Hematopoietic multipotent progenitor cell treated with erythropoietin and hydrocortisone succinate and interleukin-3 and kit ligand, for 6 days (in vitro differentiated cells): ENCODE measurements around the gene KMT2B.

Source experiments
- DNase-seq: peaks from one replicate; pipeline ENCODE4 v3.0.0-alpha.2; 2015

Gene KMT2B

DNA sequence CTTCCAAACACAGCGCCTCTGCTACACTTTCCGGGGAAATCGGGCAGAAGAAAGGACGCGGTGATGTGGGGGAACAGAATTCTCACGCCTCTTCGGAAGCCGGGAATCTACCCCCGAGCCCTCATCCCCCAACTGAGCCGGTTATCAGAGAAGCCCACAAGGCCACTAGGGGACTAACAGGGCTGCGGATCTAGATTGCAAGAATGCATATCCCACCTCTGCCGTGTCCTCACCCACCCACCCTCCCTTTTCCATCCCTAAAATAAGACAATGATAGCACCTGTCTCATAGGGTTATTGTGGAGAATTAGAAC is 23.4 kb downstream of the KMT2B start:
- peak; percentile 78 for DNase-seq

DNA sequence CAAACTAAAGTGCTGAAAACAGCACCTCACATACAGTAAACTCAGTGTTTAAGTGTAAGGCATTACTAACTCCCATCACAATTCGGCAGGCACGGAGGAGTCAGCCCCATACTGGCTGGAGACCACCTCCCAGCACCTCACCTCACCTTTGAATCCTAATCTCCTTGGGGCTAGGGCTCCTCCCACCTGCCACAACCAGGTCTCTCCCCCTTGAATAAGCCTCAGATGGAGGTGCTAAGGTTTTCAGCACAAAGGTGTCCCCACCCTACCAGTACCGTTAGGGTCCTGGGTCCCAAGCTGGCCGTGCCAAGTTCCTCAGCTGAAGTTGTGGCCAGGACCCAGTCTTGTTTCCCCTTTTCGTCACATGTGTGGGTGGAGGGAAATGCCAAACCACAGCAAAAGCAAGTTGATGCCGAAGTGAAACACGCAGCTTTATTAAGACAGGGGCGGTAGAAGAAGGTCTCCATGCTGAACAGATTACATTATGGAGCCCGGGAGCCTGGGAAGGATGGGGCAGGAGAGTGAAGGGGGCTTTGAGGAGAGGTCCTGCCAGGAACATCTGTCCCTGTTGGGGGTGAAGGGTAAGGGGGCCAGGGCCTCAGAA is 24.4 kb downstream of the KMT2B start, which contains the start of gene IGFLR1:
Gene IGFLR1, minus strand, starts transcription at position 332 of the 604 bp plus-strand sequence. CDS start 1,272 bp downstream, outside the sequence.
- DNase-seq = peak; percentile 74

DNA sequence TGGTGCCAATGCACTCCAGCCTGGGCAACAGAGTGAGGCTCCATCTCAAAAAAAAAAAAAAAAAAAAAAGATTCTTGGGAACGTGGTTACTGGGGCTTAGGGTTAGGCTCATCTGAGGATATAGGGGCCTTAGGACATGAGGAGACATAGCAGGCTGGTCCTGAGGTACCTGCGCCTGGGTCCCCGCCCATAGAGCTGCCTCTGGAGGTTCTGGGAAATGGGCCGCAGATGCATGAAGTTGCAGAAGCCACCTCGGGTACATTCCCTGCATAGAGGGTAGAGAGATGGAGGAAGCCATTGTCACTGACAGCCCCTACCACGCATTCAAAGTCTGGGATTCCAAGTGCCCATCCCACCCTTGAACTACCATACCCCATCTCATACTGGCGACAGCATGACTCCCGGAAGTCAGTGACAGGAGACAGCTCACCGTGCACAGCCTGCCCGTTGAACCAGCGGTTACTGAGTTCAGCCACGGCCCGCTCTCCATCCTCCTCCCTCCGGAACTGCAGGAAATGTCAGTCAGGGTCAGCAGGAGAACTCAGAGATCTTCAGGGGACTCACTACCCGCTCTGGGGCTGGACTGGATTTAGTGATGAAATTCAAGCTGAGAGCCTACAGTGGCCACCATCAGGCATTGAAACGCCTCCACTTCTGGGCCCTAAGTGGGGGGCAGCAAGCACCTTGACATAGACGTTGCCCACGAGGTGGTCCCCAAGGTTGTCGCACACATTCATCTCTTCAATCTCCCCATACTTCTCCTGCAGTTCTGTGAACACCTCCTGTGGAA is 26.0 kb downstream of the KMT2B start:
- no peak for DNase-seq

DNA sequence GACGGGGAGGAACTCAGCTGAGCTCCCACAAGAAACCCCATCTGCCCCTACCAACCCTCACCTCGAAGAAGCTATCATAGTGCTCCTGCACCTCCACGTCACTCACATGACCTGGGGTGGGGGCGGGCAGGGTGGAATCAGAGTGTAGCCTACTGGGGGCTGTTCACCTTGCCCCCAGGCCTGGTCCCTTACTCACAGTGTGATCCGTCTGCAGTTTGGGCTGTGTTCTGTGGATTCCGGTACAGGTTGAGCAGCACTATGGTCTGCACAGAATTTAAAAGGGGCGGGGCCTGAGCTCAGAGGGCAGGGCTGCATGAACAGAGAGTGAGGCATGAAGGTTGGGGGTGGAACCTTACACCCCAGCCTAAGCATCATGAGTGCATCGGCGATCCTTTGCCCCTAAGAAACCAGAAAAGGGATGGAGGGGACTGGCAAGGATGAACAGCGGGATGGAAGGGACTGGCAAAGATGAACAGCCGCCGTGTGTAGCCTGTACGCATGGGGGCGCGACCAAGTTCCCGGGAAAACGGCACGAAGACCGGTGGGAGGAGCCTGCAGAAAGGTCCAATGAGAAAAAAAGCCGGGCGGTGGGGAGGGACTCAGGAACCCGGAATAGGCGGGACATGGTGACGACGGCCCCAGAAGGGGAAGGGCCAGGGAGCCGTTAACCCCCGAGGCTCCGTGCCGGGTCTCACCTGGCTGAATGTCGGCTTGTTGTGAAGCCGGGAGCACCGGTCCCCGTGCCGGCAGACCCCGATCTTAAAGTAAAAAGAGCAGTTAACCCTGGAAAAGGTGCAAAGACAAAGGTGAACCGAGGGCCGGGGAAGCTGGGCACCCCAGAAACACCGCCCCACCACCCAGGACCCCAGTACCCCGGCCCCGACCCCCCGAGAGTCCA is 26.9 kb downstream of the KMT2B start:
- peak; percentile 99 for DNase-seq

DNA sequence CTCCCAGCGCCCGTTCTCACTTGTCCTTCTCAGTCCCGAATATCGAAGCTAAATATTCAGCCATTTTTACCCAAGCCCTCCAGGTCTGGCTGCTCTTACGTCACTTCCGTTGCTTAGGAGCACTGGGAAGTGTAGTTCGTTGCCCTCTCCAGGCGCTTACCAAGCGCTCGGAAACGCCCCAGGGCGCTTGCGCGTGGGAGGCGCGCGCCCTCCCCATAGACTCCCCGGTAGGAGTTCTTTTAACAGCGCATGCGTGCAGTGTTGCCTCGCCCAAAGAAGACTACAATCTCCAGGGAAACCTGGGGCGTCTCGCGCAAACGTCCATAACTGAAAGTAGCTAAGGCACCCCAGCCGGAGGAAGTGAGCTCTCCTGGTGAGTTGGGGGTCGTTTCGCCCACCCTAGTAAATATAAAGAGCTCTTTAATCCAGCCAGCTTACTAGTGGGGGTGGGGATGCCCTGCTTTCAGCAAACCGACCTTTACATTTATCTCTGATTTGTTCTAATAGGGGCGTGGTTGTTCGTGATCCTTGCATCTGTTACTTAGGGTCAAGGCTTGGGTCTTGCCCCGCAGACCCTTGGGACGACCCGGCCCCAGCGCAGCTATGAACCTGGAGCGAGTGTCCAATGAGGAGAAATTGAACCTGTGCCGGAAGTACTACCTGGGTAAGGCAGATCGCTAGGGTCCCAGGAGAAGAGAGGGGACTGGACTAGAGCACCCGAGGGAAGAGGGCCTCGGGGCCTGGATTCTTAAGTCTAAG is 27.7 kb downstream of the KMT2B start, which contains the start of the genes PSENEN and U2AF1L4:
Gene PSENEN, plus strand, starts transcription at position 324 of the 759 bp plus-strand sequence. Its CDS starts 280 bp downstream, at position 604.
Gene U2AF1L4, minus strand, starts transcription at position 91 of the 759 bp plus-strand sequence. Its CDS starts 27 bp downstream, at position 64.
- DNase-seq = peak; percentile 100

DNA sequence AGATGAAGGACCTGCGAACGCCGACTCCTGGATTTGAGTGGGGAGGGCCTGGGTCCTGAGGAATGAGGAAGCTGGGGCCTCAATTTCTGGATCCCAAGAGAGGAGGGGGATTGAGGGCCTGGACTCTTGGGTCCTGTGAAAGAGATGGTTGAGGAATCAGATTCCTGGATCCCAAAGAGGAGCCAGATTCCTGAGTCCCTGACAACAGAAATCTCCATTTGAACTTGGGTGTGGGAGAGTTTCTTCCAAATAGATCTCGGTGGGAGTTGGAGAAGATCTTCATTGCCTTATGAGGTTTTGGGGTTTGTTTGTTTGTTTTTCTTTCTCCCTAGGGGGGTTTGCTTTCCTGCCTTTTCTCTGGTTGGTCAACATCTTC is 28.3 kb downstream of the KMT2B start:
- no peak for DNase-seq

DNA sequence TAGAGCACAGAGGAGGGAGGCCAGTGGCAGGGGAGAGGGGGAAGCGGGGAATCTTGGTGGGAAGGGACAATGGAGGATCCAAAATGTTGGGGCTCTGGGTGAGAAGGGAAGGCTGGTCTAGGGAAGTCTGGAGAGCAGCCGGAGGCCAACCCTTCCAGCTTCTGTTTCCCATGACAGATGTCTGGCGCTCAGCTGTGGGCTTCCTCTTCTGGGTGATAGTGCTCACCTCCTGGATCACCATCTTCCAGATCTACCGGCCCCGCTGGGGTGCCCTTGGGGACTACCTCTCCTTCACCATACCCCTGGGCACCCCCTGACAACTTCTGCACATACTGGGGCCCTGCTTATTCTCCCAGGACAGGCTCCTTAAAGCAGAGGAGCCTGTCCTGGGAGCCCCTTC is 28.7 kb downstream of the KMT2B start:
- no peak for DNase-seq

DNA sequence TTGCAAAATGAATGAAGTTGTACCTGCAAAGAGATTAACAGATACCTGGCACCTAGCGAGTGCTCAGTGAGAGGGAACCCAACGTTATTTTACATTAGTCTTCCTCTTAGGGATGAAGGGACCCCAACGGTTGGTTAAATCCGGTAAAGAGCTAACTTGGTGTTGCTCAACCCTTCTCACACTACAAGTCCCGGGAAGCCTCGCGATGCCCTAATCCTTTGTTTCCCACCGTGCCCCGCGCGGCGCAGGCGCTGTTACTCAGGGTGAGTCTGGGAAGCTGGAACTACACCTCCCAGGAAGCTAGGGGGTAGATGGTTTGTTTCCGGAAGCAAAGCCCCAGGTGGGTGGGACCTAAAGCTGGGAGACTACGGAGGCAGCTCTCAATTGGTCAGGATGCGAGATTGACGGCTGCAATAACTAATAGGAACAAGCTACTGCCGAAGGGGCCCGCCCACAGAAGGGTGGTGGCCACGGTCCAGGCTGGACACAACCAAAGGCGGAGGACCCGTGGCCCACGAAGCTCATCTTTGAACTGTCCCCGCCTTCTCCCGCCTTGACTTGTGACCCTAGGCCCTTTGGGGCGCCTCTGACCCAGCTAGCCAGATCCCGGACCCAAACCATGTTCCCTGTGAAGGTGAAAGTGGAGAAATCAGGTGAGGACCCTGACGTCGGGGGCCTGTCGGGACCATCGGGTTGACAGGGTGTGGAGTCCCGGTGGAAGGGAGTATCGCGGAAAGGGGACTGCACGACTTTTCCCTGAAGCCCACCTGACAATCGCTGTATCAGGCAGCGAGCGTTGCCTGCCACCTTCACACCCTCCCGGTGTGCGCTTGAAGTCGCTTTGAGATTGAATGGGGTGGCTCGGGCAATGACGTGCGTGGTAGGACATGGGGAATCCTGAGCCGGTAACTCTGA is 30.6 kb downstream of the KMT2B start, which contains the start of gene LIN37:
Gene LIN37, plus strand, starts transcription at position 471 of the 915 bp plus-strand sequence. Its CDS starts 149 bp downstream, at position 620.
- DNase-seq = peak; percentile 100

DNA sequence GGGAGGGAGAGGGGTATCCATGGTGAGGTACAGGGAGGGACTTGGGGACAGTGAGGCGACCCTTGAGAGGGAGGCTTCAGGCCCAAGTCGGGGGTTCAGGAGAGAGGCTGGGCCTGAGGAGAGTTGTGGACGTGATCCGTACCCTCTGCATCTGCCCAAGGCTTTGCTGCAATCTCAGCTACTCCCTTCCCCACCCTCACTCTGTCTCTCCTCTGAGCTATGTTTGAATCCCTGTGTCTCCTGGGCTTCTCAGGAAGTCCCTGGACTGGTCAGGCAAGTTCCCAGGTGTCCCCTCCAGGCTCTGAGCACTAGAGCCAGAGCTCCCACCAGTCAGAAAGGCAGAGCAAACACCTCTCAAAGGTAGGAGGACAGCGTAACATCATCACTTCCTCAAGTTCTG is 32.4 kb downstream of the KMT2B start:
- no peak for DNase-seq

DNA sequence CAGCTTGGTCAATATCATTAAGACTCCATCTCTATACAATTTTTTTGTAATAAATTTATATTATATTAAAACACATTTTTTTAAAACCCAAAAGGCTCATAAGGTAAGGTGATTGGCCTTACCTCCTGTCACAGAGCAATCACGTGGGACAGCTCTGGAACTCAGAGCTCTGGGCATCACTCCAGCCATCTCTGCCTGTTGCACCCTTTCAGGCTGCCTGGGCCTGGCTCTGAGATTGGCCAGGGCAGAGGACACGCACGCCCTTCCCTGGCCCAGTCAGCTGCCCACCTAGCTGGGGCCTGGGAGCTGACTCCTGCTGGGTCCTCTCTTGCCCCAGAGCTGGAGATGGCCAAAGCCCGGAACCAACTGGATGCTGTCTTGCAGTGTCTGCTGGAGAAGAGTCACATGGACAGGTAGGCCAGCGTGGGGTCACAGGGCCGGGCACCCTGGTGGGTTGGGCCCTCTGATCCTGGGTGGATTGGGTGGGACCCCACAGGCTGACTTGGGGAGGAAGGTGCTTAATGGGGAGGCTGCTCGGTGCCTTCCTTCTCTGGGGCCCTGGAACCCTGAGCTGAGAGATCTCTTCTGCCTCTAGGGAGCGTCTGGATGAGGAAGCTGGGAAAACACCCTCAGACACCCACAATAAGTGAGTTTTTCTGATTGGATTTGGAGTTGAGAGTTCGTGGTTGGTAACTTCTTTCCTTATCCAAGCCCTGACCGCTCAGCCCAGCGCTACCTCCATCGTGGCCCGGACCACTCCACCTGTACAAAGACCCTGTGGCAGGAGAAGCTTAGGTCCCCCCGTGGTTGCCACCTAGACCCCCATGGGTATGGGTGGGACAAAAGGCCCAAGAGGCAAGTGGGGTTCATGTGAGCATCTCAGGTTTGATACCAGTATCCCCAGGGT is 34.3 kb downstream of the KMT2B start:
- no peak for DNase-seq

DNA sequence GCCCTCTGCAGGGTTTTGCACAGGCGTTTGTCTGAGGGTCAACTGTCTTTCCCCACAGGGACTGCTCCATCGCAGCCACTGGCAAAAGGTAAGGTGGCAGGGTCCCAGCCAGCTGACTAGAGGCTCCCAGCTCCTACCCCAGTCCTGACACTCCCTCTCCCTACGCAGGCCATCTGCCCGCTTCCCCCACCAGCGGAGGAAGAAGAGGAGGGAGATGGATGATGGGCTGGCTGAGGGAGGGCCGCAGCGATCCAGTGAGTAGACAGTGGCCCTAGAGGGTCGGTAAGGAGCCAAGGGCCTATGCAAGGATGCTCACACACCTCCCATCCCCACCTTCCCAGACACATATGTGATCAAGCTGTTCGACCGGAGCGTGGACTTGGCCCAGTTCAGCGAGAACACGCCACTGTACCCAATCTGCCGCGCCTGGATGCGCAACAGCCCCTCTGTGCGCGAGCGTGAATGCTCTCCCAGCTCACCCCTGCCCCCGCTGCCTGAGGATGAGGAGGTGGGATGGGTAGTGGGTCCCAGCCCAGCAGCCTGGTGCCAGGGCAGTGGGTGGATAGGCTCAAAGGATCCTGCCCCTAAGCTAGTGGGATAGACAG is 35.0 kb downstream of the KMT2B start:
- no peak for DNase-seq

DNA sequence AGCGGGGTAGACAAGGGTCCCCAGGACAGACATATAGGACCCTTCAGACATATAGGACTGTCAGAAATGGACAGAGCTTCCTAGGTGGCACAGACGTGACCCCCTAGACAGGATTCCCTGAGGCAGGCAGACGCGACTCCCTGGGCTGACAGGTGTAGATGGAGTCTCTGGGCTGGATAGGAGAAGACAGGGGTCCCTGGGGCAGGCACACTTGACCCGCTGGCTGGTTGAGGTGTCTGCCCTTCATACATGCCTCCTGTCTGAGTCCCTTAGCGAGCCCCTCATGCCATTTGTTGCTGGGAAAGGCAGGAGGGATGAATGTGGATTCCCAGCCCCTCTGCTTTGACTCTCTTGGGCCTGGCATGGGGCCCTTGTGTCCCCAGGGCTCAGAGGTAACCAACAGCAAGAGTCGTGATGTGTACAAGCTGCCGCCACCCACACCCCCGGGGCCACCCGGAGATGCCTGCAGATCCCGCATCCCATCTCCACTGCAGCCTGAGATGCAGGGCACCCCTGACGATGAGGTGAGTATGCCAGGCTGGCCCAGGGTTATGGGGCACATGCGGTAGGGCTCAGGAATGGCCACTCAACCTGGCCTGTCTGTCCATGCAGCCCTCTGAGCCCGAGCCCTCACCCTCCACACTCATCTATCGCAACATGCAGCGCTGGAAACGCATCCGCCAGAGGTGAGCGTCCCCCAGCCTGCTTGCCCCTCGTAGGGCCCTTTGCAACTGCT is 36.0 kb downstream of the KMT2B start:
- no peak for DNase-seq

DNA sequence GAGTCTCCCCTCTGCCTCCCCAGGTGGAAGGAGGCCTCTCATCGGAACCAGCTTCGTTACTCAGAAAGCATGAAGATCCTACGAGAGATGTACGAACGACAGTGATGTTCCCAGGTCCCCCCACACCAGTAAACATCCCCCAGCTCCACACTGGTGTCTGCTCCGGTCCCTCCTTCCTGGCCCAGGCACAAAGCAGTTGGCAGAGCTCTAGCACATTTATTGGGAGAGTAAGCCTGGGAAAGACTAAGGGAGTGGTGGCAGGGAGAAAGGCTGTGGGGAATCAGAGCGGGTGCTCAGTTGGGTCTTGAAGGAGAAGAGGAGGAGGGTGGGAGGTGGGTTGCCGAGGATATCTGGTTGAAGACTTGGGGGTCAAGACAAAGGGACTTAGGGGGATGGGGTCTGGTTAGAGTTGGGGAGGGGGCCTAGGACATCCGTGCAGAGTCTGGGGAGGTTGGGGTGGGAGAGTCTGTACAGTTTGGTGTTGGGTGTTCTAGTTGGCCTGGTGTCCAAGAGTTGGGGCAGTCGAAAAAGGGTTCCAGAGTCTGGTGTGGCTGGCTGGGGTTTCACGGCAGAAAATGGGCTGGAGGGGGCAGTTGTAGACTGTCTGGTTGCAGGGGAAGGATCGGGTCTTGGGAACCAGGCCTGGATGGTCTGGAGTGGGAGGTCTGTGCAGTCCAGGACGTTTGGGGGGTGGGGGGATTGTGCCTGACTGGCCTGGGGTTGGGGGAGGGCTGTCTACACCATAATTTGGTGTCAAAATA is 36.7 kb downstream of the KMT2B start:
- no peak for DNase-seq

DNA sequence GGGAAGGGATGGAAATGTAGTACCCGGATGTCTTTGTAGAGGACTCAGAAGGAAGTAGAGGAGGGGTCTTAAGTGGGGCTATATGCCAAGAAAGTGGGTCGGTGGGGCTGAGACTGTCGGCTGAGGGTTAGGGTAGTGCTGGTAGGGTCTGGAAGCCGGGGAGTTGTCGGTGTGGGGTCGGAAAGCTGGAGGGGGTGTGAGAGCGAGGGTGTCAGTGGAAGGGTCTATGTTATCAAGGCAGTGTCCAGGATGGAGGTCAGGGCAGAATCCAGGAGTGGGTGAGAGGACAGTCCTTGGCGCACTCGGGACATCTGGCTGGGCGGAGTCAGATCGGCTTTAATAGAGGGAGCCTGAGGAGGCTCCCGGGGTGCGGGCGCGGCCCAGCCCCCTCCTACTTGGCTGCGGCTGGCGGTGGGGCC is 37.3 kb downstream of the KMT2B start:
- DNase-seq = no peak

DNA sequence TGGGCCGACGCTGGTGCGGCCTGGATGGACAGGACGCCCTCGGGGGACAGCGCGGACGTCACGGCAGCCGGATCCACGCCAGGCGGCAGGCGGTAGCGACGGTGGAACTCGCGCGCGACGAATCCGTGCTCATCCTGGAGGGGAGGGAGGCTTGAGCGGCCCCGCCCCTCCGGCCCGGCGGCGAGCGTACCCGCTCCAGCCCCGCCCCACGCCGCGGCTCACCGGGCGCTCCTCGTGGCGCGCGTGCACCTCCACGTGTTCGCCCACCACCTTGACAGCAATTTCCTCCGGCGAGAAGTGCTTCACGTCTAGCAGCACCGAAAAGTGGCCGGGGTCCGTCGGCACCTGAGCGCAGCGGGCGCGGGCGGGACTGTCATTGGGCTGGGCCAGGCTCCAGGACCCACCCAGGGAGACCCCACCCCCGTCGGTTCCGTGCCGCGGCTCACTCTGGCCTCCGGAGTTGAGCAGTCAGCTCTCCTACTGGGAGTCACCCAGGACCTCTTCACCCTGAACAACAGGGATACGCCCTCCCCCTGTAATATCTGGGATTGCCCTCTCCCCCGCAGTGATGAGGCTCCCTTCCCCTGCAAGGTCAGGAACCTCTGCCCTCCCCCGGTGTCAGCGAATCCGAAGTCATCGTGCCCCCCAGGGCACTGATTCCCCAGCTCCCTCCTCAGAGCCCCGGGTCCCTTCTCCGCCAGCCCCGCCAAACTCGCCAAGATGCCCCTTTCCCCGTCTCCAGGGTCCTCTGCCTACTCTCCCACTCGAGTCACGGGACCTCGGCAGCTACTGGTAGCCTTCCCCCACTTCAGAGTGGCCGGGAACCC is 38.0 kb downstream of the KMT2B start:
- peak; percentile 61 for DNase-seq

DNA sequence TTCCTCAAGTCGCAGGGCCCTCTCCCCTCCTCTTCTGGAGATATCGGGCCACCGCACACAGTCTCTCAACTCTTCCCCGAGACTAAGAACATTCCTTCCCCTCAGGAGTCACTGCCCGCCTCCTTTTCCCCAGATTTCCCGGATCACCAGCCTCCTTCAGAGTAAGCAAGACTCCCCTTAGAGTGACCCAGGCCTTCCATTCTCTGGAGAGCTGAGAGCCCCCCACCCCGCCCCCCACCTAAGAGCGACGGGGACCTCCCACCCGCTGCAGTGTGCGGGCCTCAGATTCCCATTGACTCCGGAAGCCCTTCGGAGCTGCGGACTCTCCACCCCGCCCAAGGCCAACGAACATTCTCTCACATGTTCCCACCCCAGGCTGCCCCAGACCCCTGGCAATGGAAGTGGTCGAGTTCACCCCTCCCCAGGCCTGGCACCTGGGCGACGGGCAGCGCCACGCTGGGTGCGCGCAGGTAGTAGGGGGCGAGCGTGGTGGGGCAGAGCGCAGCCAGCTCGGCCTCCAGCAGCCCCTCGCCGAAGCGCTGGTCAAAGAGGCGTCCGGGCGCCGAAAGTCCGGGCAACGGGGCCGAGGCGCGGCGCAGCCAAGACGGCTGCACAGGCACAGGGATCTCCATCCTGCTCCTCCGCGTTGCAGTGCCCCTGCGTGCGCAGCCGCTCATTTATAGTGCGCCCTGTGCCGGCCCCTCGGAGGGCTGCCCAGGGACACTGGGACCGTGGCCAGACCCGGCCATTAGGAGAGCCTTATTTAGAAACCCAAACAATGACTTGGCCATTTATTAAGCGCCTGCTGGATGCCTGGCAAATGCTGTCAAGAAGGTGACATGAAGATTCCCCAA is 38.8 kb downstream of the KMT2B start, which contains the start of gene HSPB6:
Gene HSPB6, minus strand, starts transcription at position 653 of the 854 bp plus-strand sequence. Its CDS starts 21 bp downstream, at position 632.
- DNase-seq = peak; percentile 46
